ENCODE measurements around the gene MPPED1. TPM values are rescaled to one million over a fixed set of nuclear protein-coding genes. Genes with fewer than 3 reads are reported as not detected.

Gene MPPED1
- total and polyA plus RNA-seq, 10 donors = 0.02 to 0.13 (median 0.04) TPM; not detected in 6

GRCh38 chr22:43507235-43507634 lies 95.4 kb downstream of the MPPED1 start:
- no peaks in the 10 kb centered on the region for H3K4me1 ChIP-seq
- intact Hi-C loops (cut with DNase I; ENCODE audit: low total_unique reads) = no loop called here
- no peak for DNase-seq
- no peaks in the 10 kb centered on the region for H3K9me3 ChIP-seq
- peaks cover 0 to 15% (median 0%) of the 10 kb centered on the region in 7 donors for H3K27me3 ChIP-seq (replicated peaks in 1 of 7)
- H3K27ac ChIP-seq = no peak overlapping the region
- WGBS, 5 donors = 72 to 78% (median 75%) methylated on average over 8 of the region's 8 CpGs
- no peaks in the 10 kb centered on the region for H3K36me3 ChIP-seq
- TF ChIP-seq POLR2A (IDR thresholded peaks at IDR 0.05) = no peak
- TF ChIP-seq, protein P1, sequence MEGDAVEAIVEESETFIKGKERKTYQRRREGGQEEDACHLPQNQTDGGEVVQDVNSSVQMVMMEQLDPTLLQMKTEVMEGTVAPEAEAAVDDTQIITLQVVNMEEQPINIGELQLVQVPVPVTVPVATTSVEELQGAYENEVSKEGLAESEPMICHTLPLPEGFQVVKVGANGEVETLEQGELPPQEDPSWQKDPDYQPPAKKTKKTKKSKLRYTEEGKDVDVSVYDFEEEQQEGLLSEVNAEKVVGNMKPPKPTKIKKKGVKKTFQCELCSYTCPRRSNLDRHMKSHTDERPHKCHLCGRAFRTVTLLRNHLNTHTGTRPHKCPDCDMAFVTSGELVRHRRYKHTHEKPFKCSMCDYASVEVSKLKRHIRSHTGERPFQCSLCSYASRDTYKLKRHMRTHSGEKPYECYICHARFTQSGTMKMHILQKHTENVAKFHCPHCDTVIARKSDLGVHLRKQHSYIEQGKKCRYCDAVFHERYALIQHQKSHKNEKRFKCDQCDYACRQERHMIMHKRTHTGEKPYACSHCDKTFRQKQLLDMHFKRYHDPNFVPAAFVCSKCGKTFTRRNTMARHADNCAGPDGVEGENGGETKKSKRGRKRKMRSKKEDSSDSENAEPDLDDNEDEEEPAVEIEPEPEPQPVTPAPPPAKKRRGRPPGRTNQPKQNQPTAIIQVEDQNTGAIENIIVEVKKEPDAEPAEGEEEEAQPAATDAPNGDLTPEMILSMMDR (IDR thresholded peaks at IDR 0.05 in 8 of 11, conservative IDR thresholded peaks at IDR 0.05 in 3 of 11) = no peak
- TF ChIP-seq POLR2AphosphoS5 (IDR thresholded peaks at IDR 0.05) = no peak
- H3K4me3 ChIP-seq = no peak overlapping the region

DNA sequence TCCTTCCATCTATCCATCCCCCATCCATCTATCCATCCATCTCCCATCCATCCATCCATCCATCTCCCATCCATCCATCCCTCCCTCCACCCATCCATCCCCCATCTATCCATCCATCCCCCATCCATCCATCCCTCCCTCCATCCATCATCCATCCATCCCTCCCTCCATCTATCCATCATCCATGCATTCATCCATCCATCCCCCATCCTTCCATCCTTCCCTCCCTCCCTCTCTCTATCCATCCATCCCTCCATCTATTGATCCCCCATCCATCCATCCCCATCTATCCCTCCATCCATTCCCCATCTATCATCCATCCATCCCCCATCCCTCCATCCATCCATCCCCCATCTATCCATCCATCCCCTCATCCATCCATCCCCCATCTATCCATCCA lies 96.7 kb downstream of the MPPED1 start:
- intact Hi-C loops (cut with DNase I; ENCODE audit: low total_unique reads) = no loop called here
- TF ChIP-seq POLR2AphosphoS5 (IDR thresholded peaks at IDR 0.05) (no peak), POLR2A (IDR thresholded peaks at IDR 0.05) (no peak)
- TF ChIP-seq, protein P1 (IDR thresholded peaks at IDR 0.05 in 8 of 11, conservative IDR thresholded peaks at IDR 0.05 in 3 of 11) = no peak
- no peaks in the 10 kb centered on the region for H3K4me1 ChIP-seq

DNA sequence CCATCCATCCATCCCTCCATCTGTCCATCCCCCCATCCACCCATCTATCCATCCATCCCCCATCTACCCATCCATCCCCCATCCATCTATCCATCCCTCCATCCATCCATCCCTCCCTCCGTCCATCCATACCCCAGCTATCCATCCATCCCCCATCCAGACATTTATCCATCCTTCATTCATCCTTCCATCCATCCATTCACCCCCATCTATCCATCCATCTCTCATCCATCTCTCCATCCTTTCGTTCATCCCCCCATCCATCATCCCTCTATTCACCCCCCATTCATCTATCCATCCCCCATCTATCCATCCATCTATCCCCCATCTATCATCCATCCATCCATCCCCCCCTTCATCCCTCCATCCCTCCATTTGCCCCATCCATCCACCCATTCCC lies 97.5 kb downstream of the MPPED1 start:
- WGBS, 5 donors = 81 to 92% (median 83%) methylated on average over 2 of the region's 2 CpGs
- no peaks in the 10 kb centered on the region for H3K36me3 ChIP-seq
- no peaks in the 10 kb centered on the region for H3K9me3 ChIP-seq
- no peak overlapping the region for H3K4me3 ChIP-seq
- TF ChIP-seq POLR2A (IDR thresholded peaks at IDR 0.05) (no peak), POLR2AphosphoS5 (IDR thresholded peaks at IDR 0.05) (no peak)
- TF ChIP-seq, protein P1 (IDR thresholded peaks at IDR 0.05 in 8 of 11, conservative IDR thresholded peaks at IDR 0.05 in 3 of 11) = no peak
- H3K27ac ChIP-seq = no peak overlapping the region
- no peak for DNase-seq
- H3K27me3 ChIP-seq (replicated peaks in 1 of 7) = peaks cover 0 to 16% (median 0%) of the 10 kb centered on the region in 7 donors
- H3K4me1 ChIP-seq = no peaks in the 10 kb centered on the region
- intact Hi-C loops (cut with DNase I; ENCODE audit: low total_unique reads) = no loop called here

More for the DNA sequence above, 96.7 kb downstream of the MPPED1 start:
- no peak overlapping the region for H3K4me3 ChIP-seq
- no peak for DNase-seq
- peaks cover 0 to 16% (median 0%) of the 10 kb centered on the region in 7 donors for H3K27me3 ChIP-seq (replicated peaks in 1 of 7)
- H3K9me3 ChIP-seq = no peaks in the 10 kb centered on the region
- no peaks in the 10 kb centered on the region for H3K36me3 ChIP-seq
- H3K27ac ChIP-seq = no peak overlapping the region

DNA sequence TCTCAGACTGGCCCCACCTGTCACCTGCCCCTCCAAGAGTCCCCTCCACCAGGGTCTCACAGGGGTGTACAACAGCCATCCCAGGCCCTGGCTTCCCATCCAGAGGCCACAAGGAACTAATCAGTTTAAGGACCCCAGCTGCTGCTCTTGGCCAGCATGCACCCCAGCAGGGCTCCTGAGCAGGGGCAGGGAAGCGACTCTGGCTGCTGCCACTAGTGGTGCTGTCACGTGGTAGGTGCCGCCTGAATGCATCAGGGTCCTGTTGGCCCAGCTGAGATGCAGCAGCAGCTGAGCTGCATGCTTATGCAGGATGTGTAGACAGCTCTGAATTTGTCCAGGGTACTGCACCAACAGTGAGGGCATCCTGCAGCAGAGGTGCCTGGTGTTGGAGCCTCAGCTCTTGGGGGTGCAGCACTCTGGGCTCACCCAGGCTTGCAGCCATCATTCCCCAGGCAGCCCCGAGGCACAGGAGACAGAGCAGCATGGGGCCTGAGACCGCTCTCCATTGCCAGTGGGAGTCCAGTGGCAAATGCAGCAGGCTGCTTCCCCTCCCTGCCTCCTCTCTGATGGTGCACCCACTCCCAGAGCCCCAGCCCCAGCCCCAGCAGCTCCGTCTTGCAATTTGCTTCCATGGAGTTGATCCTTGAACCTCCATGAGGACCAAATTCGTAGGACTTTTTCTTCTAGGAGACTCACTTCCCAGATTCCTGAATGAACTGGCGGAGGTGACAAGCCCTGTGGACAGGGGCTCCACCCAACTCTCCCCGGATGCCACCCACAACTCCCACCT lies 98.7 kb downstream of the MPPED1 start:
- Histone ChIP-seq H3K4me1 (no peaks in the 10 kb centered on the region), H3K9me3 (no peaks in the 10 kb centered on the region), H3K27me3 (replicated peaks in 1 of 7) (peaks cover 0 to 27% (median 0%) of the 10 kb centered on the region in 7 donors), H3K36me3 (no peaks in the 10 kb centered on the region), H3K27ac (no peak overlapping the region), H3K4me3 (no peak overlapping the region)
- TF ChIP-seq POLR2A (IDR thresholded peaks at IDR 0.05) (no peak), POLR2AphosphoS5 (IDR thresholded peaks at IDR 0.05) (no peak)
- TF ChIP-seq, protein P1 (IDR thresholded peaks at IDR 0.05 in 8 of 11, conservative IDR thresholded peaks at IDR 0.05 in 3 of 11) = no peak
- no peak for DNase-seq
- WGBS, 5 donors = 71 to 84% (median 79%) methylated on average over 7 to 9 of the region's 9 CpGs
- intact Hi-C loops (cut with DNase I; ENCODE audit: low total_unique reads) = no loop called here
